Effector memory CD4-positive, alpha-beta T cell (primary cell): ENCODE measurements around the gene PYM1.
"Not testable (repeated sequence)": the region's sequence is repeated elsewhere in the genome, so short reads cannot be mapped to it uniquely, and the experiment has no call there.

Experiments
- DNase-seq, 3 donors: peaks; one replicate each; pipeline ENCODE4 v3.0.0-alpha.2; 2020
- H3K27ac ChIP-seq: 2 replicates; pipeline ENCODE4 v1.7.0; 2013; ENCODE audit warnings: mild to moderate bottlenecking, low read length, moderate library complexity; ENCODE audit not compliant: insufficient read depth, poor library complexity, severe bottlenecking
- H3K27me3 ChIP-seq: replicated peaks from 2 replicates; pipeline ENCODE4 v1.7.0; 2013; ENCODE audit warnings: mild to moderate bottlenecking, low read length; ENCODE audit not compliant: insufficient read depth, control insufficient read depth, poor library complexity, severe bottlenecking
- H3K36me3 ChIP-seq: 2 replicates; pipeline ENCODE4 v1.7.0; 2013; ENCODE audit warnings: mild to moderate bottlenecking, low read length, moderate library complexity; ENCODE audit not compliant: control insufficient read depth, insufficient read depth
- H3K4me1 ChIP-seq: 2 replicates; pipeline ENCODE4 v1.7.0; 2013; ENCODE audit warnings: low read length, mild to moderate bottlenecking; ENCODE audit not compliant: control insufficient read depth, insufficient read depth, poor library complexity, severe bottlenecking
- H3K4me3 ChIP-seq: 2 replicates; pipeline ENCODE4 v1.7.0; 2013; ENCODE audit warnings: low read length, low read depth, mild to moderate bottlenecking; ENCODE audit not compliant: insufficient read depth, poor library complexity, severe bottlenecking
- H3K9me3 ChIP-seq: 2 replicates; pipeline ENCODE4 v1.7.0; 2013; ENCODE audit warnings: mild to moderate bottlenecking, low read length, moderate library complexity; ENCODE audit not compliant: control insufficient read depth

The PYM1 gene

GRCh38 chr12:55931317-55931779 lies 3.7 kb upstream of the PYM1 start:
- Histone ChIP-seq H3K27ac (peak overlapping the region; percentile 90), H3K4me3 (peak overlapping the region; percentile 82), H3K27me3 (no peaks in the 10 kb centered on the region), H3K36me3 (peaks cover 3% of the 10 kb centered on the region), H3K9me3 (no peaks in the 10 kb centered on the region), H3K4me1 (peaks cover 43% of the 10 kb centered on the region)
- DNase-seq: no peak

- peak in 1 of 3 donors; percentile 48 for DNase-seq
- peak within 1 kb of the TSS; percentile 90 for H3K27ac ChIP-seq
- H3K36me3 ChIP-seq: no peaks in the 10 kb centered on the region
- H3K9me3 ChIP-seq: no peaks in the 10 kb centered on the region
- peaks cover 43% of the 10 kb centered on the region for H3K4me1 ChIP-seq
- peak within 1 kb of the TSS; percentile 82 for H3K4me3 ChIP-seq
- no peaks in the 10 kb centered on the region for H3K27me3 ChIP-seq
These were observed 3.1 kb upstream of the PYM1 start, which contains the start of gene DGKA for GRCh38 chr12:55930771-55931316. TSS of gene DGKA (plus strand) at chr12:55931162. CDS start at chr12:55936504, 5,342 bp downstream.

- Histone ChIP-seq H3K27me3 (no peaks in the 10 kb centered on the region), H3K36me3 (no peaks in the 10 kb centered on the region), H3K4me1 (peaks cover 31% of the 10 kb centered on the region), H3K27ac (peak overlapping the region; percentile 90), H3K4me3 (peak overlapping the region; percentile 95), H3K9me3 (no peaks in the 10 kb centered on the region)
- DNase-seq: peak; percentile 69 to 88 (median 76)
These were observed 1.7 kb upstream of the PYM1 start for GRCh38 chr12:55929306-55929791.

- peaks cover 19% of the 10 kb centered on the region for H3K4me1 ChIP-seq
- no peaks in the 10 kb centered on the region for H3K27me3 ChIP-seq
- DNase-seq: peak; percentile 84 to 89 (median 86)
- peaks cover 8% of the 10 kb centered on the region for H3K36me3 ChIP-seq
- peak overlapping the region; percentile 90 for H3K27ac ChIP-seq
- H3K4me3 ChIP-seq: peak overlapping the region; percentile 95
- no peaks in the 10 kb centered on the region for H3K9me3 ChIP-seq
These were observed 731 bp downstream of the PYM1 start for GRCh38 chr12:55926738-55927587.

- Histone ChIP-seq H3K4me3 (peak overlapping the region; percentile 95), H3K27me3 (no peaks in the 10 kb centered on the region), H3K27ac (peak overlapping the region; percentile 90), H3K4me1 (peaks cover 19% of the 10 kb centered on the region), H3K36me3 (peaks cover 9% of the 10 kb centered on the region), H3K9me3 (no peaks in the 10 kb centered on the region)
- no peak for DNase-seq
These were observed 1.6 kb downstream of the PYM1 start for GRCh38 chr12:55925870-55926737.

- H3K36me3 ChIP-seq: peaks cover 15% of the 10 kb centered on the region
- no peak for DNase-seq
- H3K27me3 ChIP-seq: no peaks in the 10 kb centered on the region
- H3K4me1 ChIP-seq: peaks cover 19% of the 10 kb centered on the region
- H3K27ac ChIP-seq: no peak overlapping the region
- no peak overlapping the region for H3K4me3 ChIP-seq
- no peaks in the 10 kb centered on the region for H3K9me3 ChIP-seq
These were observed 2.3 kb downstream of the PYM1 start for GRCh38 chr12:55925371-55925770.

- DNase-seq, H3K9me3 ChIP-seq, H3K4me3 ChIP-seq, H3K27me3 ChIP-seq, H3K4me1 ChIP-seq, H3K27ac ChIP-seq: not testable (repeated sequence)
- peaks cover 15% of the 10 kb centered on the region for H3K36me3 ChIP-seq
These were observed 4.0 kb downstream of the PYM1 start for GRCh38 chr12:55923648-55924047.

GRCh38 chr12:55922126-55922525 lies 5.6 kb downstream of the PYM1 start:
- no peak overlapping the region for H3K4me3 ChIP-seq
- H3K9me3 ChIP-seq: no peaks in the 10 kb centered on the region
- H3K36me3 ChIP-seq: peaks cover 15% of the 10 kb centered on the region
- no peaks in the 10 kb centered on the region for H3K27me3 ChIP-seq
- no peak for DNase-seq
- no peak overlapping the region for H3K27ac ChIP-seq
- H3K4me1 ChIP-seq: peaks cover 10% of the 10 kb centered on the region

GRCh38 chr12:55919032-55919431 lies 8.7 kb downstream of the PYM1 start:
- not testable (repeated sequence) for H3K4me1 ChIP-seq, H3K27ac ChIP-seq, DNase-seq, H3K27me3 ChIP-seq, H3K4me3 ChIP-seq, H3K9me3 ChIP-seq
- peaks cover 15% of the 10 kb centered on the region for H3K36me3 ChIP-seq
